Neuronal stem cell (in vitro differentiated cells): ENCODE results near the gene RBMS2.
"Not testable (repeated sequence)": the region's sequence is repeated elsewhere in the genome, so short reads cannot be mapped to it uniquely, and the experiment has no call there.

Experiments
- DNase-seq: peaks from one replicate; pipeline ENCODE4 v3.0.0-alpha.2; 2013; ENCODE audit warnings: low spot score
- H2AFZ ChIP-seq: one replicate; pipeline ENCODE4 v1.6.1; 2013; ENCODE audit warnings: mild to moderate bottlenecking, low read length, inconsistent platforms
- H2AK5ac ChIP-seq: 2 replicates; pipeline ENCODE4 v1.6.1; 2013; ENCODE audit warnings: low read depth, mild to moderate bottlenecking, inconsistent platforms, low read length, moderate library complexity, mixed read lengths
- H2BK120ac ChIP-seq: 2 replicates; pipeline ENCODE4 v1.6.1; 2013; ENCODE audit warnings: low read depth, mild to moderate bottlenecking, inconsistent platforms, low read length, moderate library complexity, mixed read lengths
- H2BK12ac ChIP-seq: one replicate; pipeline ENCODE4 v1.6.1; 2013; ENCODE audit warnings: low read length, inconsistent platforms
- H2BK15ac ChIP-seq: 2 replicates; pipeline ENCODE4 v1.6.1; 2013; ENCODE audit warnings: mild to moderate bottlenecking, low read length, inconsistent platforms, mixed read lengths
- H2BK5ac ChIP-seq: one replicate; pipeline ENCODE4 v1.6.1; 2013; ENCODE audit warnings: inconsistent platforms, mild to moderate bottlenecking, low read length, moderate library complexity
- H3K14ac ChIP-seq: one replicate; pipeline ENCODE4 v1.6.1; 2013; ENCODE audit warnings: low read length, inconsistent platforms
- H3K18ac ChIP-seq: 2 replicates; pipeline ENCODE4 v1.6.1; 2013; ENCODE audit warnings: low read length, inconsistent platforms
- H3K23ac ChIP-seq: 2 replicates; pipeline ENCODE4 v1.6.1; 2013; ENCODE audit warnings: low read depth, mild to moderate bottlenecking, mixed read lengths, low read length, inconsistent platforms; ENCODE audit not compliant: poor library complexity
- H3K27ac ChIP-seq: replicated peaks from 3 replicates; pipeline ENCODE4 v1.5.1; 2013; ENCODE audit warnings: low read length, inconsistent platforms
- H3K27me3 ChIP-seq, 3 experiments: 2 replicates each; pipeline ENCODE4 v1.6.1; 2013; ENCODE audit warnings: low read length in 3 of 3, mild to moderate bottlenecking in 2 of 3, inconsistent platforms in 1 of 3, low read depth in 1 of 3, mixed read lengths in 1 of 3, moderate library complexity in 1 of 3; ENCODE audit not compliant: control insufficient read depth in 3 of 3, insufficient read depth in 3 of 3
- H3K36me3 ChIP-seq, 2 donors: replicated peaks in 1 of 2; 2 replicates each; pipeline ENCODE4 v1.6.1; 2013; ENCODE audit warnings: low read length in 2 of 2; ENCODE audit not compliant: control insufficient read depth in 2 of 2, insufficient read depth in 2 of 2
- H3K4ac ChIP-seq: 2 replicates; pipeline ENCODE4 v1.6.1; 2013; ENCODE audit warnings: inconsistent platforms, mild to moderate bottlenecking, low read length, moderate library complexity
- H3K4me1 ChIP-seq, 2 donors: 1 replicate in 1 of 2; 2 replicates in 1 of 2; pipeline ENCODE4 v1.6.1; 2013; ENCODE audit warnings: low read length in 2 of 2, low read depth in 1 of 2; ENCODE audit not compliant: control insufficient read depth in 2 of 2, insufficient read depth in 1 of 2
- H3K4me2 ChIP-seq: one replicate; pipeline ENCODE4 v1.6.1; 2013; ENCODE audit warnings: mild to moderate bottlenecking, low read length, inconsistent platforms; ENCODE audit not compliant: insufficient read depth, poor library complexity, severe bottlenecking
- H3K4me3 ChIP-seq, 2 donors: 2 replicates each; pipeline ENCODE4 v1.5.1; 2013; ENCODE audit warnings: low read length in 2 of 2, mild to moderate bottlenecking in 2 of 2, inconsistent platforms in 1 of 2, moderate library complexity in 1 of 2
- H3K79me1 ChIP-seq: one replicate; pipeline ENCODE4 v1.6.1; 2013; ENCODE audit warnings: low read depth, mild to moderate bottlenecking, inconsistent platforms, low read length, moderate library complexity
- H3K9ac ChIP-seq: one replicate; pipeline ENCODE4 v1.6.1; 2013; ENCODE audit warnings: mild to moderate bottlenecking, low read depth, low read length, inconsistent platforms; ENCODE audit not compliant: poor library complexity
- H3K9me3 ChIP-seq, 2 donors: replicated peaks in 1 of 2; 2 replicates each; pipeline versions ENCODE3 to v1.6.1; 2013; ENCODE audit warnings: low read length in 2 of 2, mild to moderate bottlenecking in 2 of 2, inconsistent platforms in 1 of 2, low read depth in 1 of 2, mixed read lengths in 1 of 2, moderate library complexity in 1 of 2; ENCODE audit not compliant: control insufficient read depth in 2 of 2, insufficient read depth in 1 of 2
- H4K8ac ChIP-seq: one replicate; pipeline ENCODE4 v1.6.1; 2013; ENCODE audit warnings: low read depth, mild to moderate bottlenecking, inconsistent platforms, low read length, moderate library complexity
- H4K91ac ChIP-seq: one replicate; pipeline ENCODE4 v1.6.1; 2013; ENCODE audit warnings: low read length, low read depth, mild to moderate bottlenecking, inconsistent platforms; ENCODE audit not compliant: poor library complexity
- WGBS, 2 donors: extraction: QIAGEN DNeasy Blood & Tissue Kit; methylation state at CpG; one replicate each; pipeline ENCODE4 v1.1.7; 2013; ENCODE audit warnings: missing lambda C conversion rate in 2 of 2, mixed read lengths in 1 of 2; ENCODE audit not compliant: insufficient read length in 2 of 2, insufficient replicate concordance in 1 of 2; ENCODE audit errors: extremely low coverage in 2 of 2; 5-methylcytosine and 5-hydroxymethylcytosine counted together

RBMS2 gene

GRCh38 chr12:56493409-56494105 is 28.1 kb upstream of the RBMS2 start:
- H3K4me2 ChIP-seq, H2AFZ ChIP-seq, H3K23ac ChIP-seq, H2BK5ac ChIP-seq, H3K18ac ChIP-seq, H4K91ac ChIP-seq, DNase-seq, H3K4me1 ChIP-seq, H3K9ac ChIP-seq, H3K14ac ChIP-seq, H2BK120ac ChIP-seq, H3K36me3 ChIP-seq, H2AK5ac ChIP-seq, H3K4me3 ChIP-seq, H2BK15ac ChIP-seq, H3K27ac ChIP-seq, H2BK12ac ChIP-seq, H4K8ac ChIP-seq, H3K79me1 ChIP-seq, H3K4ac ChIP-seq: not testable (repeated sequence)
- Histone ChIP-seq H3K27me3 (peaks cover 0 to 14% (median 5%) of the 10 kb centered on the region in 3 experiments), H3K9me3 (peaks cover 8 to 17% of the 10 kb centered on the region in 2 donors)
- WGBS, 2 donors, result no CpG with 5 or more reads among the region's 31 CpGs

- not testable (repeated sequence) for H3K14ac ChIP-seq, H3K27me3 ChIP-seq
Measured at GRCh38 chr12:56494106-56494415, 27.6 kb upstream of the RBMS2 start.

DNA sequence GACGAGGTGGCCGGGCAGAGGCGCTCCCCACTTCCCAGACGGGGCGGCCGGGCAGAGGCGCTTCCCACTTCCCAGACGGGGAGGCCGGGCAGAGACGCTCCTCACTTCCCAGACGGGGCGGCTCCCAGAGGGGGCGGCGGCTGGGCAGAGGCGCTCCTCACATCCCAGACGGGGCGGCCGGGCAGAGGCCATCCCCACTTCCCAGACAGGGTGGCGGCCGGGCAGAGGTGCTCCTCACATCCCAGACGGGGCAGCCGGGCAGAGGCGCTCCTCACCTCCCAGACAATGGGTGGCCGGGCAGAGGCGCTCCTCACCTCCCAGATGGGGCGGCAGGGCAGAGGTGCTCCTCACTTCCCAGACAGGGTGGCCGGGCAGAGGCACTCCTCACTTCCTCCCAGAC is 27.1 kb upstream of the RBMS2 start:
- not testable (repeated sequence) for H3K27me3 ChIP-seq, H3K23ac ChIP-seq, H3K4me1 ChIP-seq, H3K9ac ChIP-seq, H2AK5ac ChIP-seq, H3K4me3 ChIP-seq, H2BK12ac ChIP-seq, H2BK15ac ChIP-seq, DNase-seq, H4K91ac ChIP-seq, H3K18ac ChIP-seq, H3K36me3 ChIP-seq, H3K4me2 ChIP-seq, H3K4ac ChIP-seq, H2BK120ac ChIP-seq, H3K14ac ChIP-seq, H4K8ac ChIP-seq, H3K27ac ChIP-seq, H3K79me1 ChIP-seq, H2AFZ ChIP-seq, H2BK5ac ChIP-seq
- H3K9me3 ChIP-seq, result peaks cover 2 to 17% of the 10 kb centered on the region in 2 donors
- no CpG with 5 or more reads among the region's 27 CpGs for WGBS, 2 donors

More at GRCh38 chr12:56494106-56494415, 27.6 kb upstream of the RBMS2 start:
- not testable (repeated sequence) for H2AK5ac ChIP-seq, DNase-seq, H2BK120ac ChIP-seq, H3K36me3 ChIP-seq, H3K27ac ChIP-seq, H3K18ac ChIP-seq, H4K8ac ChIP-seq, H2BK15ac ChIP-seq, H4K91ac ChIP-seq, H2AFZ ChIP-seq, H3K9ac ChIP-seq, H3K23ac ChIP-seq, H3K4me1 ChIP-seq, H3K4me2 ChIP-seq, H2BK12ac ChIP-seq, H3K4ac ChIP-seq, H3K4me3 ChIP-seq, H3K79me1 ChIP-seq, H2BK5ac ChIP-seq
- H3K9me3 ChIP-seq, result peaks cover 3 to 17% of the 10 kb centered on the region in 2 donors
- WGBS, 2 donors, result no CpG with 5 or more reads among the region's 15 CpGs

- H4K8ac ChIP-seq, H3K4me1 ChIP-seq, H3K27ac ChIP-seq, H3K4me2 ChIP-seq, H3K4me3 ChIP-seq, H2BK5ac ChIP-seq, H3K14ac ChIP-seq, H2BK15ac ChIP-seq, H3K23ac ChIP-seq, H3K27me3 ChIP-seq, H3K4ac ChIP-seq, H2AK5ac ChIP-seq, H2AFZ ChIP-seq, H3K79me1 ChIP-seq, DNase-seq, H2BK120ac ChIP-seq, H3K36me3 ChIP-seq, H3K18ac ChIP-seq, H3K9ac ChIP-seq, H2BK12ac ChIP-seq, H4K91ac ChIP-seq: not testable (repeated sequence)
- WGBS, 2 donors, result no CpG with 5 or more reads among the region's 17 CpGs
- H3K9me3 ChIP-seq, result peaks cover 0 to 19% of the 10 kb centered on the region in 2 donors
Measured at GRCh38 chr12:56496704-56497103, 24.9 kb upstream of the RBMS2 start.
